Mesodermal cell (in vitro differentiated cells): Measurements from ENCODE around the gene CLEC2L.

ENCODE experiments used
- H3K27ac ChIP-seq: 2 replicates; pipeline ENCODE4 v1.7.0; 2013; ENCODE audit warnings: mild to moderate bottlenecking, low read depth, low read length, moderate library complexity; ENCODE audit not compliant: severe bottlenecking
- H3K36me3 ChIP-seq: 2 replicates; pipeline ENCODE4 v1.7.1; 2013; ENCODE audit warnings: mild to moderate bottlenecking, low read length, moderate library complexity; ENCODE audit not compliant: control insufficient read depth, insufficient read depth
- H3K4me1 ChIP-seq: one replicate; pipeline ENCODE4 v1.7.1; 2013; ENCODE audit warnings: mild to moderate bottlenecking, low read length; ENCODE audit not compliant: insufficient read depth, control insufficient read depth, poor library complexity, severe bottlenecking
- H3K4me3 ChIP-seq: 2 replicates; pipeline ENCODE4 v1.7.0; 2013; ENCODE audit warnings: low read length, control low read depth, mild to moderate bottlenecking; ENCODE audit not compliant: insufficient read depth, poor library complexity, severe bottlenecking; ENCODE audit errors: extremely low read depth
- H3K9me3 ChIP-seq: 2 replicates; pipeline ENCODE4 v1.7.1; 2013; ENCODE audit warnings: mild to moderate bottlenecking, low read length, moderate library complexity; ENCODE audit not compliant: control insufficient read depth
- WGBS, 2 experiments: methylation state at CpG; one replicate each; pipeline ENCODE4 v1.1.5; 2013; ENCODE audit warnings: missing lambda C conversion rate in 2 of 2; ENCODE audit not compliant: insufficient coverage in 2 of 2; 5-methylcytosine and 5-hydroxymethylcytosine counted together

The CLEC2L gene

GRCh38 chr7:139559364-139560105 is 36.0 kb downstream of the CLEC2L start:
- WGBS, 2 experiments, result 92% methylated on average over 14 of the region's 18 CpGs
- no peak overlapping the region for H3K4me3 ChIP-seq
- no peaks in the 10 kb centered on the region for H3K36me3 ChIP-seq
- no peak overlapping the region for H3K27ac ChIP-seq
- no peaks in the 10 kb centered on the region for H3K4me1 ChIP-seq
- H3K9me3 ChIP-seq, result no peaks in the 10 kb centered on the region

GRCh38 chr7:139560199-139560598 is 36.7 kb downstream of the CLEC2L start:
- Histone ChIP-seq H3K27ac (no peak overlapping the region), H3K4me1 (no peaks in the 10 kb centered on the region), H3K4me3 (no peak overlapping the region), H3K9me3 (no peaks in the 10 kb centered on the region), H3K36me3 (no peaks in the 10 kb centered on the region)
- 93 to 96% methylated on average over 2 of the region's 2 CpGs for WGBS, 2 experiments

DNA sequence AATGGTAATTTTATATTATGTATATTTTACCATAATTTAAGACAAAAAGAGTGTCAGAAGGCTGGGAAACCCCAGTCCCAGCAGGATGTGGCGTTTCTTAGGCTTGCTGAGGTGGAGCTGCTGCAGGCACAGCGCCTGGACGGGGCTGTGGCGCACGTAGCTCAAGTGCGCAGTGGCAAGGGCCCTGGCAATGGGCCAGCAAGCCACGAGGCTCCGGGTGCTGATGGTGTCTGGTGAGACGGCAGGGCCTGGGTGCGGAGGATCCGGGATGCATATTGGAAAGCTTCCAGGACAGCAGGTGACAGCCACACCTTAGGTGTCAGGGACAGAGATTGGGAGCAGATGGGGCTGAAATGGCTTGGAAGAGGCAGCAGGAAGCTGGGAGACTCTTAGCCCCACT is 37.2 kb downstream of the CLEC2L start:
- Histone ChIP-seq H3K9me3 (no peaks in the 10 kb centered on the region), H3K36me3 (no peaks in the 10 kb centered on the region), H3K4me3 (no peak overlapping the region), H3K4me1 (no peaks in the 10 kb centered on the region), H3K27ac (no peak overlapping the region)
- WGBS, 2 experiments, result 94 to 99% methylated on average over 9 to 11 of the region's 11 CpGs

DNA sequence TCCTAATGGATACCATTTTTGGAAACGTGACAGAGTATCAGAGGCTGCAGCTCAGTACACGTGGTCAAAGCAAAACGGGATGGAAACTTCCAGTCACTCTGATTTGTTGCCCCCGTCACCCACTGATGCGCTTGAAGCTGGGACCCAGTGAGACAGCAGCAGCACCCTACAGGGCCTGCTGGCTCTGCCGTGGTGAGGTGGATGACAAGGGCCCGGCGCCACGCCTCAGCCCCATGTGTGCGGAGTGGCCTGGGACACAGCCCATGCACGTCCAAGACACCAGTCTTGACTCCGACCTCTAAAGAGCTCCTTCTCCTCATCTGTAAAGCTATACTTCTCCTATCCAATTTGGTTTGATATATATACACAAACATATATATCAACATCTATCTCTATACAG is 39.0 kb downstream of the CLEC2L start:
- WGBS, 2 experiments, result 95 to 98% methylated on average over 10 to 11 of the region's 12 CpGs
- Histone ChIP-seq H3K9me3 (no peaks in the 10 kb centered on the region), H3K27ac (no peak overlapping the region), H3K4me3 (no peak overlapping the region), H3K4me1 (peaks cover 4% of the 10 kb centered on the region), H3K36me3 (no peaks in the 10 kb centered on the region)

- H3K36me3 ChIP-seq, result no peaks in the 10 kb centered on the region
- WGBS, 2 experiments, result 93 to 100% methylated on average over 6 to 9 of the region's 13 CpGs
- H3K9me3 ChIP-seq, result no peaks in the 10 kb centered on the region
- no peak overlapping the region for H3K27ac ChIP-seq
- H3K4me1 ChIP-seq, result peaks cover 4% of the 10 kb centered on the region
- no peak overlapping the region for H3K4me3 ChIP-seq
Observed at GRCh38 chr7:139562961-139563565, 39.6 kb downstream of the CLEC2L start.

DNA sequence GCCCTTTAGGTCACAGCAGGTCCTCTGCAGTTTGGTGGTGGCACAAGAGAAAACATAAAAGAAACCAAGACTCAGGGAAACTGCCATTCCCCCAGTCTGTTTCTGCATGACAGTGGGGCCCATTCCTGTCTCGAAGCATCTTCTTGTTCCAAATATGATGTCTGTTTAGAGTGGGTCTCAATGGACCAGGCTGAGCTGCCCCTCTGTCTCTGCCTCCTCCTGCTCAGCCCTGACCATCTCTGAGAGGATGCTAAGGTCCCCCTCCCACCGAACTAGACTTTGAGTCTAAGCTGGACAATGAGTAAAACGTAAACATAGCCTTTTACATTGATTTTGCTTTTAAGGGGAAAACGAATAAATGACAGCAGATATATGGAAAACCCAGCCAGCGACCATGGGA is 40.4 kb downstream of the CLEC2L start:
- Histone ChIP-seq H3K36me3 (no peaks in the 10 kb centered on the region), H3K27ac (no peak overlapping the region), H3K4me3 (no peak overlapping the region), H3K4me1 (peaks cover 4% of the 10 kb centered on the region), H3K9me3 (no peaks in the 10 kb centered on the region)
- 96% methylated on average over 3 to 4 of the region's 5 CpGs for WGBS, 2 experiments

DNA sequence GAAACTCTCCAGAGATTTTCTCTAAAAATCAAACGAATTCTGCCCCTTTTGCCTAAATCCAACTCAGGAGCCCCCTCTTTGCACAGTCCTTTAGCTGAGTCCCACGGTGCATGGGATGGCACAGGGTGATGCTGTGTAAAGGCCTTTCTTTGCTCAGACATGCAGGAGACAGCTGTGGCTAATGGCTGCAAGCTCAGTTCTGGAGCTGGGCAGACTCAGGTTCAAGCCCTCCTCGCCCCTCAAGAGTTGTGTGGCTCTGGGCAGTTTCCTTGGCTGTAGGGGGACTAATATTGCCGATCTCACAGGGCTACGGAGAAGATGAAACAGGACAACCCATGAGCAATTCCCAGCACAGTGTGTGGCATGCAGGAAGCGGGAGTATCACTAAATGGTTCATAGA is 42.6 kb downstream of the CLEC2L start:
- 92 to 96% methylated on average over 5 to 6 of the region's 6 CpGs for WGBS, 2 experiments
- H3K4me1 ChIP-seq, result peaks cover 4% of the 10 kb centered on the region
- no peaks in the 10 kb centered on the region for H3K9me3 ChIP-seq
- H3K4me3 ChIP-seq, result no peak overlapping the region
- no peak overlapping the region for H3K27ac ChIP-seq
- H3K36me3 ChIP-seq, result peaks cover 5% of the 10 kb centered on the region

GRCh38 chr7:139566736-139567646 is 43.5 kb downstream of the CLEC2L start:
- peaks cover 4% of the 10 kb centered on the region for H3K4me1 ChIP-seq
- H3K27ac ChIP-seq, result no peak overlapping the region
- peaks cover 11% of the 10 kb centered on the region for H3K36me3 ChIP-seq
- no peak overlapping the region for H3K4me3 ChIP-seq
- H3K9me3 ChIP-seq, result no peaks in the 10 kb centered on the region
- 72 to 79% methylated on average over 11 to 12 of the region's 15 CpGs for WGBS, 2 experiments

DNA sequence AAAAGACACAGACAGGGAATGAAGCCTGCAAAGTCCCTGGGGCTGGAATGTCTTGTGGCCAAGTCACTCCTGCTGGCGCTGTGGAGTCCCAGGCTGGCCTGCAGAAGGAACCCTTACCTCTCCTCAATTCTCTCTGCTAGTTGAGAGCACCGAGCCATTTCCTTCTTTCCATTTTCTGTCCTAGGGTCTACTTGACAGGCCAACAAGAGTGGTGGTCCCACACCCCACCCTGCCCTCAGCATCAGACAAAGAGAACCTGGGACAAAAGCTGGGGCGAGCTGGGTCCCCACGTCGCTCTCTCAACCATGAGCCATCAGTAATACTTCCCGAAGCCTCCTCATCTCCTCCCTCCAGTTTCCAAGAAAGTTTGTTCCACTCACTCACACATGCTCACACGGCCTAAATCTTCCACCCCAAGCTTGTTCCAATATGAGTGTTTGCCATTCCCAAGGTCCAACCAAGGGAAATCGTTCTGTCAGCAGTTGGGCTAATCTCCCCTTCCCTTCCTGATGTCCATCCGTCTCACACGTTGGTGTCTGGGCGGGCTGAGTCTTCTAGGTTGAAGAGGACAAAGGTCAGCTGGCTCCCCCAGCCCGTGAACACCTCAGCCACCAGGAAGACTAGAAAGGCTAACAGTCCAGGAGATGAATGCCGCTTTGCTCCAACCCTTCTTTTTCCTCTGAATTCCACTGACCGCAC is 44.3 kb downstream of the CLEC2L start:
- Histone ChIP-seq H3K9me3 (no peaks in the 10 kb centered on the region), H3K36me3 (peaks cover 13% of the 10 kb centered on the region), H3K27ac (no peak overlapping the region), H3K4me1 (peaks cover 4% of the 10 kb centered on the region), H3K4me3 (no peak overlapping the region)
- 96 to 97% methylated on average over 12 to 13 of the region's 14 CpGs for WGBS, 2 experiments

DNA sequence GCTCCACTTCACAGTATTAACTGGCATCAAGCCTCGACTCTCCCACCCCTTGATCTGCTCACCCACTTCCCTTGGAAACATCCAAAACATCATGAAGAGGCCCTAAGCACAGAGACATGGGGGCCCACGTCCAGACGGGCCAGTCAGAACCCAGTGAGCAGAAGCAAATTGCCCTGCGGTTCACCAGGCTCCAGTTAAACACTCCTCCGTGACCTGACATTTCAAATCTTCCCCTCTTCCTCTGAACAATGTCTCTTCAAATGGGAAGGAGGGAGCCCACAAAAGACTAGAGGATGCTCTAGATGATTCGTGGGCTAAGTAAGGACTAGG is 44.8 kb downstream of the CLEC2L start:
- WGBS, 2 experiments, result 100% methylated on average over 3 to 4 of the region's 6 CpGs
- Histone ChIP-seq H3K27ac (no peak overlapping the region), H3K9me3 (no peaks in the 10 kb centered on the region), H3K4me3 (no peak overlapping the region), H3K4me1 (peaks cover 4% of the 10 kb centered on the region), H3K36me3 (peaks cover 18% of the 10 kb centered on the region)
